ENCODE results near the gene MINDY4. TPM values are rescaled to one million over a fixed set of nuclear protein-coding genes. Genes with fewer than 3 reads are reported as not detected.

The MINDY4 gene
- total and polyA plus RNA-seq, 10 of the 15 experiments (the other 5 are each of a cell fraction or from before 2014, with no cell fraction given), result 0.10 to 0.90 (median 0.40) TPM

DNA sequence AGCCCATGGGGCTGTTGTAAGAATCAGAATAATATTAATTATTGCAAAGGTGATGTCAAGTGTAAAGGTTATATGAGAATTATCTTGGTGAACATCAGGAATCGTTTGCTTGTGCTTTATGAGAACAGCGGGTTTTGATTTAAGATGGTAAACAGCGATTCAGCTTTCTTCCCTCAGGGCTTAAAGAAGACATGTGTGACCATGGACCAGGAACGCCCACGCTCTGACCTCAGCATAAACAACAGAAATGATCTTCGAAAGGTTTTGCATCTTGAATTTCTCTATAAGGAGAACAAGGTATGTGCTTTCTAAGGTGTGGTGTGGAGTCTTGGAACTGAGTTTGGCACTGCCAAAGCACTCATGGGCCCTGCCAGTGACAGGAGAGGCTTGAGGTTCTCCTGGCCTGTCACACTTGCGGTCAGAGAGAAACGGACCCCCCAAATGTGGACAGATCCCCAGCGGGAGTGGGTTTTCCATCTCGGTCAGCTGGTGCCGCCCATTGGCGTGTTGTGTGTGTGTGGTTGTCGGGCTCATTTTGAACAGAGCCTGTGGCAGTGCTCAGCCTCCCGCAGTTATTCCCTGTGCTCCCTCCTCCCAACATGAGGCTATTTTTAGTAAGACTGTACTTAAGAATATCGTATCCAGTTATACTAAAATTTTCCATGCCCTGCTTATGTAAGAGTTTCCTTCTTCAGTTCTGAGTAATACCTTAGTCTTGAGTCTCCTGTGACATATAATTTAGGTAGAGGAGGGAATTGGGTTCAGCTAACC lies 7.2 kb downstream of the MINDY4 start (continued):
- no peak for TF ChIP-seq ZZZ3 (IDR thresholded peaks at IDR 0.05; ENCODE audit: control insufficient read depth, insufficient read length, low read depth)
- no peak for TF ChIP-seq BHLHE40 (IDR thresholded peaks at IDR 0.05; ENCODE audit: borderline replicate concordance in 1 of 2, low read depth in 2 of 2, low read length in 1 of 2)
- no peak for TF ChIP-seq SREBF1 (IDR thresholded peaks at IDR 0.05; ENCODE audit: low read length)
- no peak for TF ChIP-seq NBN (IDR thresholded peaks at IDR 0.05)
- TF ChIP-seq SPI1 (IDR thresholded peaks at IDR 0.05; ENCODE audit: borderline replicate concordance, insufficient read depth, low read depth, low read length), result no peak
- no peak for TF ChIP-seq GATAD2B (conservative IDR thresholded peaks at IDR 0.05; ENCODE audit: low read depth)

DNA sequence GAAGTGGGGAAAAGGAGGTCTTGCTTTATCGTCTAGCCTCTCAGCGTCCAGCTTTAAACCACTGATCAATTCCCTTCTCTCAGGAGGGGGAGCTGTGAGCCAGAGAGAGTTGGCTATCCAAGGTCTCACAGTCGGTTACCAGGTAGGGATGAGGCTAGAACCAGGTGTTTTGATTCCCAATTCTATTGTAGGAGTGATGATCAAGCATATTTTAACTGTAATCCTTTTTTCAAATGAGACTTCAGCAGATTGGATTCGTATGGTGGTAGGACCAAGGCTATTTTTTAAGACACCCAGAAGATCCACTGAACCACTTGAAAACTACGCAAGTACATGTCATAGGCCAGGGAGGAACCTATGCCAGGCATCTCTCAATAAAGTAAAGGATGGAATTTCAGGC lies 8.4 kb downstream of the MINDY4 start:
- TF ChIP-seq, protein P1, sequence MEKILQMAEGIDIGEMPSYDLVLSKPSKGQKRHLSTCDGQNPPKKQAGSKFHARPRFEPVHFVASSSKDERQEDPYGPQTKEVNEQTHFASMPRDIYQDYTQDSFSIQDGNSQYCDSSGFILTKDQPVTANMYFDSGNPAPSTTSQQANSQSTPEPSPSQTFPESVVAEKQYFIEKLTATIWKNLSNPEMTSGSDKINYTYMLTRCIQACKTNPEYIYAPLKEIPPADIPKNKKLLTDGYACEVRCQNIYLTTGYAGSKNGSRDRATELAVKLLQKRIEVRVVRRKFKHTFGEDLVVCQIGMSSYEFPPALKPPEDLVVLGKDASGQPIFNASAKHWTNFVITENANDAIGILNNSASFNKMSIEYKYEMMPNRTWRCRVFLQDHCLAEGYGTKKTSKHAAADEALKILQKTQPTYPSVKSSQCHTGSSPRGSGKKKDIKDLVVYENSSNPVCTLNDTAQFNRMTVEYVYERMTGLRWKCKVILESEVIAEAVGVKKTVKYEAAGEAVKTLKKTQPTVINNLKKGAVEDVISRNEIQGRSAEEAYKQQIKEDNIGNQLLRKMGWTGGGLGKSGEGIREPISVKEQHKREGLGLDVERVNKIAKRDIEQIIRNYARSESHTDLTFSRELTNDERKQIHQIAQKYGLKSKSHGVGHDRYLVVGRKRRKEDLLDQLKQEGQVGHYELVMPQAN (conservative IDR thresholded peaks at IDR 0.05), result no peak
- TF ChIP-seq WRNIP1 (IDR thresholded peaks at IDR 0.05; ENCODE audit: borderline replicate concordance, low read depth, low read length) (no peak), MXI1 (IDR thresholded peaks at IDR 0.05; ENCODE audit: low read depth, low read length) (no peak), MTA3 (IDR thresholded peaks at IDR 0.05; ENCODE audit: borderline replicate concordance, low read length) (no peak), BRCA1 (IDR thresholded peaks at IDR 0.05; ENCODE audit: low read depth, low read length) (no peak), POU2F2 (IDR thresholded peaks at IDR 0.05; ENCODE audit: borderline replicate concordance, low read depth, low read length) (no peak), PAX8 (IDR thresholded peaks at IDR 0.05) (no peak), STAT1 (conservative IDR thresholded peaks at IDR 0.05) (no peak), RAD51 (IDR thresholded peaks at IDR 0.05) (no peak), ZNF207 (IDR thresholded peaks at IDR 0.05; ENCODE audit: borderline replicate concordance) (no peak)
- Histone ChIP-seq H3K4me1 (ENCODE audit: control insufficient read depth, insufficient read depth, low read length) (no peaks in the 10 kb centered on the region), H2AFZ (ENCODE audit: control insufficient read depth, low read depth, low read length) (no peak overlapping the region), H3K9me3 (replicated peaks; ENCODE audit: control insufficient read depth, insufficient read depth, low read length) (no peaks in the 10 kb centered on the region), H3K27me3 (replicated peaks in 1 of 2; ENCODE audit: control insufficient read depth in 2 of 2, insufficient read depth in 2 of 2, low read length in 1 of 2) (no peaks in the 10 kb centered on the region), H3K79me2 (ENCODE audit: control insufficient read depth, insufficient read depth, low read length) (no peaks in the 10 kb centered on the region), H3K4me2 (ENCODE audit: control insufficient read depth, insufficient read depth) (no peak overlapping the region), H3K36me3 (ENCODE audit: control insufficient read depth in 2 of 2, insufficient read depth in 2 of 2, low read length in 1 of 2) (no peaks in the 10 kb centered on the region; a peak in 1 of 4 replicates), H4K20me1 (ENCODE audit: control insufficient read depth, insufficient read depth) (no peaks in the 10 kb centered on the region), H3K4me3 (no peak overlapping the region), H3K9ac (ENCODE audit: control insufficient read depth, insufficient read depth, low read length) (no peak overlapping the region), H3K27ac (ENCODE audit: control insufficient read depth, insufficient read depth) (no peak overlapping the region)
- in situ Hi-C loops (cut with MboI) (no loop called here), intact Hi-C loops (cut with micrococcal nuclease; ENCODE audit: unreplicated experiment) (no loop called here)
- POLR2A ChIA-PET, result no interaction called here
- BruUV-seq (replicated peaks), result no TSS peak
- RAD21 ChIA-PET (ENCODE audit: unreplicated experiment), result no interaction called here
- no peak for DNase-seq (ENCODE audit: low read depth, low spot score)
- CTCF ChIA-PET, result interaction anchor here (1.2 kb wide), 1 partner anchor 8 kb away, joined by 4 read pairs; no protein-coding TSS in a partner anchor
- SMC1A ChIA-PET (ENCODE audit: uncharacterized antibody, unreplicated experiment), result no interaction called here
- ATAC-seq, result no peak
- 94% methylated on average over 5 of the region's 5 CpGs for WGBS (ENCODE audit: insufficient coverage, insufficient replicate concordance, low lambda C conversion rate, missing lambda C conversion rate)
- no peak for FAIRE-seq
